Measurements from ENCODE around the gene KLF7.

The KLF7 gene

DNA sequence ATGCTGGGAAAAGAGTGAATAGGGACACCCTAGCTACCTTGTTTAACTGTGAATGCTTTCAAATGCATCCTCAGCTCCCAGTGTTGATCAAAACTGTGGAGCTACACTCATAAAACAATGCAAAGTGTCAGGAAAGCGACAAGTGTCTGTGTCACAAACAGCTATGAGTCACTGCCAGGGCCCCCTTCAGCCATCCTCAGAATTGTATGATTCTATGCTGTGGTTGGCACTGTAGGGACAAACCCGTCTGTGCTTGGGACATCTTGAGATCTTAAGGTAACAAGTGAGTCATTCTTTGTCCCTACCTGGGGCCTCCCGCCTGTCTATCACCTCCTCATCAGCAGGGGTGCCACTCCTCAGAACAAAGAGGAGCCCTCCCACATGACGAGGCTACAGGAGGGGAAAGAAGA is 42.4 kb downstream of the KLF7 start:
- no peak for DNase-seq

DNA sequence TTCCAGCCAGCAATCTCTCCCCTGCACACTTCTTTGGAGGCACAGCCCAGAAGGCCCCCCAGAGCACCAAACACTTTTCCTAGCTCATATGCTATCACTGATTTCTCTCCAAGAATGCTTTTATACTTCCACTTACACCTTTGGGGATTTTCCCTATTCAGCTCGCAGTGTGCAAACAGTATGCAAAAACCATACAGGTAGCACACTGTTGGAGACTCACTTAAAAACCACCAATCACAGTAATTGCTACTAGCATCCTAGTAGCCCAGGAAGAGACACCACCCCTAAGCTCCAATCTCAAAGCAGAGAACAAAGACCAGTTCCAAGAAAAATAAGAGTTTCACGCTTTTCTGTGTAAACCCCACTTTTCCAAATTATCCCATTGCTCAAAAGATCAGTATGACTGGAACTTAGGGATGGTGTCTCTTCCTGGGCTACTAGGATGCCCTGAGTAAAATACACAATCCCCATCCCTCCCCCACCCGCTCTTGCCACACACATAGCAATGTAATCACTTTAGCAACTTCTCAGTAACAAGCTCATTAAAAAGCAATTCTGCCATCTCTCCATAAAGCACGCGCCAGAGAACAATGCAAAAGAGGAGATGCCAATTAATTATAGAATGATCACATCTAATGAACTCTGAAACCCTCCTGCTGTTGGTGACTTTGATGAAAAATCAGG is 43.0 kb downstream of the KLF7 start:
- DNase-seq: no peak

DNA sequence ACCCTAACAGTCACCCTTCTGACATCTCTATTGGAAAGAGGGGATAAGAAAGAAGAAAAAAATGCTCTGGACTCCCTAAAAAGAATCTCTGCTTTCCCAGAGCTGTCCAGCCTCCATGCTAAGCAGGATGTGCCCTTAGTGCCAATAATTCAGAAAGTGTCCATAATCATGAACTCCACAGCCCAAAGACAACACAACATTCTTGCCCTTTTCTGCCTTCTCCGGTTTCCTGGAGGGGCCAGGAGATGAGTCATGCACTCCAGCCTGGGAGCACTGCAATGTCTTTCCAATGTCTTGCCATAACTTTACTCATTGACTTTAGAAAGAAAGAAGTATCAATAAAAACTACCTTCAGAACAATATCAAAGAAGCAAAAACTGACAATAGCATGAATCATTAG is 44.0 kb downstream of the KLF7 start:
- DNase-seq: no peak

DNA sequence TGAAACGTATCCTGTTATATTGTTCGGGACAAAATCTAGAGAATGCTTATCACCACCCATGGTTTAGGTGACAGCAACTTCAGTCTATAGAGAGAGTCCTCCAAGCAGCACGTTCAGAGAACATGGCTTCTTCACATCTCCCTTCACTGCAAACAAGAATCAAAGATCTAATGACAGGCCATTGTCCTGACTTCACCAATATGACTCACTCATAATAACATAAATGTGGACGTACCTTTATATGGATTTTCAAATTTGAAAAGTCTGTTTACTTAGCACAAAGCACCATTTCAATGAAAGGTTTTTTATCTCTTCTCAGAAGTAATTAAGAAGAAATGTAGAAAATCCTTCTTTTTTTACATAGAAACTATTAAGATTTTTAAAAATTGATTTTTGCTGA is 46.7 kb downstream of the KLF7 start:
- no peak for DNase-seq

DNA sequence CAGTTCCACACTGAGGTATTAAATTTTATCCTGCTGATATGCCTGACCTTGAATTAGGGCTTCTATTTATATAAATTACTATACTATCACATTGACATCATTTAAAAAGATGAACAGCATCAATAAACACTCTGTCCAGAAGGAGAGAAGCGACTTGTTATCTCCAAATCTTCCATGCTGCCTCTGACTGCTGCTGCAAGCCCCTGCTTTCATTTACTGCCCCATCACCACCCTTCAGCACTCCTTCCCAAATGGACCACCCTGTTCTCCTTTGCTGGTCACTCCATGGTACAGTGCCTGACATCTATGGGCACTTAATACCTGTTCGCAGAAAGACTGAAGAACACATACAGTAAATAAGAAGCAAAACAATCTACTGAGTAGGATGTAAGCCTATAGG is 48.1 kb downstream of the KLF7 start:
- no peak for DNase-seq

DNA sequence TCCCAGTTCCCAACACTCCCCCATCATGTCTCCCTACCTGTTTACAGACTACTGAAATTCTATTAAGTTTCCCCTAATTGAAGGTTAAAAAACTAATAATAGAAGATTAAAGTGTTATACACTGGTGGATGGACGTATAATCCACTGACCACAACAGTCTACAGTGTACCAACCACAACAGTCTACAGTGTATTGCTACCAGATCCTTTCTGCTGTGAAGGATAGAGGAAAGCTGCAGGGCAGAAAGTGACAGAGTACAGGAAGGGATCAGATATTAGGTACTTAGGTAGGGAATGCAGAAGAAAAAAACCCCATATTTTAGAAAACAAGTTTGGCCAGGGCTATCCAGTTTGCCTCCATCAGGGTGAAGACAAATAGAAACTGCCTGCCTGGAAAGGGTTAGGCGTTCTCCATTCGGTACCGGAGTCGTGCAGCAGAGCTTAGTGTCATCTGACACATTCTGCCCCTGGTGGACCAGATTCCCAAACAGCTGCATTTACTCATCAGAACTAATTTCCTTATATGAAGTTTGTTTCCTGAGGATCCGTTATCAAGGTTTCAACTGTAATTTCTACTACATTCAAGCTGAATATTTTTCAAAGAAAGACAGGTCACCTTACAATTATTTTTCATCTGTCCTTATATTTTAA is 49.9 kb downstream of the KLF7 start:
- DNase-seq: no peak

DNA sequence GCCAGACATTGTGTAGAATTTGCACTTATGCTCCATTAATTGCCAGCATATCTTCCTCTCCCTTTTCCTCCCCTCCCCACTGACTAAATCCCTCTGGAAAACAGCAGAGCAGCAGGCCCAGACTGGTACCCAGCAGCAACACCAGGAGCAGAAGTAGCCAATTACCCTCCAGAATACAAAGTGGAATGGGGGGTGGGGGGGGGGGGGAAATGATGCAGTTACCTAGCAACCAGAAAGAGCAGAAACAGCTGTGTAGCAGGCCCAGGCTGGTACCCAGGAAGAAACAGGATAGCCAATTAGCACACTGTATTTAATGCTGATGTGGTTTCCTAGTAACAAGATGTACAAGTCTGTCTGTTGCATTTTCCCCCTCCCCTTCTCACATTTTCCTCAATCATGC is 52.3 kb downstream of the KLF7 start:
- no peak for DNase-seq

DNA sequence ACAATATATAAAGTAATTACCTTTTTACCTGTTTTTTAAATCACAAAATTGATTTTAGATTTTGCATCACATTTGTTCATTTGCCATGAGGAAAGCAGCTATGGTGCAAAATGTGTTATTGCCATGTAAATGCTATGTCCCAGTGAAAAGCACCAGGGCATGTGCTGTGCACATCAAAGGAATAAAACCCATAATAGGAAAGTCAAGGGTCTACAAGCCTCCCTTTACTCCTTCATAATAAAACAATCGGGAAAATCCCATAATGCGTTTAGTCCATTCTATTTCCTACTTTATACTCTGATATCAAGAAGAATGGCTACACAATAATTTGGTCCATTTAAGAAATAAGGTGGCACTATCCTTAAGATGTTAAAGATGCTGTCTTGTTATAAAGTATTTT is 53.0 kb downstream of the KLF7 start:
- DNase-seq: no peak

DNA sequence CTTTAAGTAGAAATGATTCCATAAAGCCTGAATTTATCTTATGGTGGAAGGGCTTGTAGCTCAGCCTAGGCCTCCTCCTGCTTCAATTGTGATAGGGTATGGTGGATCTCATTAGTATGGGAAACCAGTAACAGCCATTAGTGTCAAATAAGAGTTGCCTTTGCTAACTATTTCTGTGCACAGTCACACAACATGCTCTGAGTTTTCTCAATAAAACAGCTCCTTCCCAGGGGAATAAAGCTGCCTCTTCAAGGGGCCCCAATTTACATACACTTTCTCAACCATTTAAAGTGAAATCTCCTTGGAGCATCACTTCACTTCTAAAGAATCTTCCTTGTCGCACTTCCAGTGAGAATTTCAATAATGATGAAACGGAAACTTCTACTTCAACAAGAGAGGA is 53.4 kb downstream of the KLF7 start:
- DNase-seq: no peak

DNA sequence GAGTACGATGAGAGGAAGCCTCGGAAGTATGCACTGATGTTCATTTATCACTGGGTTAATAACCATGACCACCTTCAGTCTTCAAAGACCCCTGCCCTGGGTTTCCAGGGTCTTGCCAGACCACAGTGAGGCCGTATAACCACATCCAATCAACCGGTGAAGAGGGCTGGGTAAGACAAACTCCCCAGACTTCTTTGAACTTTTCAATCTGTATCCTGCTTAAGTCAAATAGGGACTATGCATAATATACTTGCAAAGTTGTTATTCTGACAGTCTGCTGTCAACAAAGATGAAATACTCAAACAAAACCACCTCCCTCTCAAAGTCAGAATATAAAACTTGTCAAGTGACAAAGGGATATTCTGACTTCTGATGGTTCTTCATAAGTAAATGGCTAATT is 54.0 kb downstream of the KLF7 start:
- no peak for DNase-seq

DNA sequence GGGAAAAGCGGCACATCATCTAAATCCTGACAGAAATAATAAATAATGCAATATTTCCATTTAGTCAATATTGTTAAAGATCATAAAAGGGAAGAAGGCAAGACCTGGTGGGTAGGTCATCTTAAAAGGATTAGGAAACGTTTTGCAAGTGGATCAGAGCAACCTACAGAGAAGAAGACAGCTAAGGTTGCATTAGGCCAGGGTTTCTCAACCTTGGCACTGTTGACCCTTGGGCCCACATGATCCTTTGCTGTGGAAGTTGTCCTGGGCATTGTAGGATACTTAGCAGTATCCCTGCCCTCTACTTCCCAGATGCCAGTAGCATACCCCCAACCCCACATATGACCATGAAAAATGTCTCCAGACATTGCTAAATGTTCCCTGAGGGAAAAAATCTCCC is 55.0 kb downstream of the KLF7 start:
- no peak for DNase-seq

DNA sequence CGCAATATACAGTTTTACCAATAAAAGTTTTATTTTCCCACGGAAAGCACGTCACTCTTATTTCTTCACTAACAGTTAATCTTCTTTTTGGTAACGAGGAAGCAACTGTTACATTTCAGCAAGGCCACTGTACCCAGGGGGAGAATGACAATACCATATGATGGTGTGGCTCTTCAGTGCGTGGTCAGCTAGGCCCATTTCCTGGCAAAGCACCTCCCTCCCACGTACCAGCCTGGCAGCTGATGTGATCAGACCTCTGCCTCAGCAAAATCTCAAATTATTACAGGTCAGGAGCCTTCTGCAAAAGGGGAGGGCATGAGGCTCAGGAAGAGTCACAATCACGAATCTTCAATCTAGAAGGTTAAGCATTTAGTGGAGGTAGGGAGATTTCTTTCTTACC is 55.4 kb downstream of the KLF7 start:
- DNase-seq: no peak

DNA sequence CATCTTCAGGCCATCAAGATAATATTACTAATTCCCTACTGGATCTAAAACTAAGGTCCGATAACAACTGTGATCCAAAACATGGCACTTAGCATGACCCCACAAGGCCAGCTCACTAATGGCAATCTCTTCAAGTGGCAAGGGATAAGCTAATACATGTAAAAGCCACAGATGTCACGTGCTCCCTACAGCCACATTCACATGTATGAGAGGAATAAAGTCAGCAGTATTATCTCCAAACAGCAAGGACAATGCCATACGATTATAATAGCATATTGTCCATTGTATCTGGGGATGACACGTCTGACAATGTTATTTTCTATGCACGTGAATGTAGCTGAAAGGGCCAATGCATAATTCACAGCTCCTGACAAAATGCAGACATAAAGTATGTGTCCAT is 56.0 kb downstream of the KLF7 start:
- DNase-seq: no peak

DNA sequence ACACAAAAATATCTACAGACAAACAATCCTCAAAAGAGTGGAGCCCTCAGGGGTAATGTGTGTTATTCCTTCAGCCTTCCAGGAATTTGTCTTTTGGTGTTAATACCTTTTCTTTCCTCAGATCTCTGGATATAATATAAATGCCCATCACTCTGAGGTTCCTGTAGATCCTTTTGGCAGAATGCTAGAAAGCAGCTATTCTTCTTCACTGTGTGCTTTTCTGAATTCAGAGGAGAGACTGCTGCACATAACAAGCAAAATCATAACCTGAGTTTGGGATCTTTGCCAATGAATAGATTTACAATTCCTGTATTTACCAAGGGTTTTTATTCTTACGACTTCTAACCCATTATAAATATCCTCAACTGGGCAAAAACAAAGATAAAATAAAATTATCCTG is 57.3 kb downstream of the KLF7 start:
- no peak for DNase-seq

DNA sequence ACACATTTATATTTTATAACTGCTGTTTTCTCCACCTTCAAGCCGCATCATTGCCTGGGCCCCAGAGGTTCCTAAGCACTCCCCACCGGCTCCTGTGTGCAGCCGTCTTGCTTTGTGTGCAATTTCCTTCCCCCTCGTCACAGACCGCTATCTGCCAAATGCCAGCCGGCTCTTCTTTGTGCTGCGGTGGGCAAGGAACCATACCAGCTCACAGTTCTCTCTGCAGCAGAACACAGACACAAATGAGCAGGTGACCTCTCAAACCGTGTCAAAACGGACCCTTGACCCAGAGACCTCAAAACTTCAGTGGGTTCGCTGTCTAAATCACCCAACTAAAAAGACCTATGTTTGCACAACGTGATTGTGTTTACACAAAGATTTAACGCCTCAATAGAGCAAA is 58.2 kb downstream of the KLF7 start:
- DNase-seq: no peak

DNA sequence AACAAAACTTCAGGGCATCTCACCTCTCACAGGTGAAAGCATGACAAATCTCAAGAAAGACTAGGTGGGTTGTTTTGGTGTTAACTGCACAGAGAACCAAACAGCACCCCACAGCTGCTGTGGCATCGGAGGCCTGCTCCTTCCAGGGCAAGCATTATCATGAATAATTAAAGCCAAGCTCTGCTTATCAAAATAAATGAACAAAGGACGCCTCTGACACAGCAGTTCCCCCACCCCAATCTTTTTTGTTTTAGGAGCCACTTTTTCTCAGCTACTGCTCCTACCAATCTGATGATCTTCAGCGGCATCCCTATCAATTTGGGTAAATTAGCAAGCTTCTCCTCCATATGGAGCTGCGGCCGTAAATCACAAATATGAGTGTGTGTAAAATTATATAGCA is 58.6 kb downstream of the KLF7 start:
- no peak for DNase-seq

DNA sequence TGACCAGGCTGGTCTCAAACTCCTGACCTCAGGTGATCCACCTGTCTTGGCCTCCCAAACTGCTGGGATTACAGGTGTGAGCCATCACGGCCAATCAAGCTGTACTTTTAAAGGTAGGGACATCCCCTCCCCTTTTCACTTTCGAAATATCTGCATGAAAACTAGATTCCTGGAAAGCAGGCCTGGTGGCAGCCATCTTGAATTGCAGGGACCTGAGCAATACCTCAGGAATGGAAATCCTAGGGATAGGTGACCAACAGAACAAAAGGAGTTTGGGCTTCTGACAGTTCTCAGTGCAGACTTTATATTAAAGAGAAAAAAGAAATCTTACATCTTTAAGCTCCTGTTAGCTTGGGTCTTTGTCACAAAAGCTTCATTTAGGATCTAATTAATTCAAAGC is 62.6 kb downstream of the KLF7 start:
- no peak for DNase-seq

DNA sequence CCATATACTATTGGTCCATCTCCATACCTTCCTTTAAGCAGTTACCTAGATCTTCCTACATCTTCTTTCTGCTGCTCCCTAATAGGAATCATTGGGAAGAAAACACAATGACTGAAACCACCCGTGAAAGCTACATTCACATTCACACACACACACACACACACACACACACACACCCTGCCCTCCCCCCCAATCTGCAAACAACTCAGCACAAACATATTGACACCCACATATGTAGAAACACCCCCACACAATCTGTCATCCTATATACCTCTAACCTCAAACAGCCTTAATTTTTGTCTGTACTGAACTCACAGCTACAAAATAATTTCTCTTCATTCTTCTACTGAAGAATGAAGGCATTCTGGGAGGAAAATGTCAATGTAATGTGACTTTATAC is 63.8 kb downstream of the KLF7 start:
- no peak for DNase-seq

DNA sequence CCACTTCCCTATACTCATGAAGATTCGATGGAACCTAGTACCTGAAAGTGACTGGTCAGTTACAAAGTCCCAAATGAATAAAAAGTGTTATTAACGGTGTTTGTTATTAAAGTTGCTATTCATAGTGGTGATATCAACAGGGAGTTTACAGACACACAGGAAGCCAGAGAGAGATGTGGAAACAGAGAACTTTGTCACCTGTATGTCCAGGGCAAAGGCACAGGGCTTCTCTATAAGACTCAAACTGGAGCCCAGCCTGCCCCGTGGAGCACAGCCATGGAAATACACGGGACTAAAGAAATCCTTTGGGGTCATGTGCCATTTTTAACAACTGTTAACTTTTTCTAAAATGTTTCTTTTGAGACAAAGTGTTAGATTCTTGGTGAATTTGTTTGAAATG is 68.5 kb downstream of the KLF7 start:
- no peak for DNase-seq

DNA sequence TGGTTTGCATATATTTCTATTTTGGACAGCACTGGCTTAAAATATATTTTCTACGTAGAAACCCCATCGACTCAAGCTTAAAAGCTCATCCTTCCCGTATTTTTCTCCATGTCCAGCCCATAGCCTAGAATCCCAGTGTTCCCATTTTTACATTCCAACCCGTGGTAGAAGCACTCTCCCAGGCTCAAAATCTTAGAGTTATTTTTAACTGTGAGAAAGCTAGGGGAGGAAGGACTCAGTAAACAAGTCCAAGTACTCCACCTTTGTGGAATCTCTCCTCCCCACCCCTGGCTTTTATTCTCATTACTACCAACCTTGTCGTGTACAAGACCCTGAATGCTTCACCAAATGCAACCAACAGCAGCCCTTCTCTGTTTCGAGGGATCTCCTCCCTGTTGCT is 69.8 kb downstream of the KLF7 start:
- DNase-seq: no peak

DNA sequence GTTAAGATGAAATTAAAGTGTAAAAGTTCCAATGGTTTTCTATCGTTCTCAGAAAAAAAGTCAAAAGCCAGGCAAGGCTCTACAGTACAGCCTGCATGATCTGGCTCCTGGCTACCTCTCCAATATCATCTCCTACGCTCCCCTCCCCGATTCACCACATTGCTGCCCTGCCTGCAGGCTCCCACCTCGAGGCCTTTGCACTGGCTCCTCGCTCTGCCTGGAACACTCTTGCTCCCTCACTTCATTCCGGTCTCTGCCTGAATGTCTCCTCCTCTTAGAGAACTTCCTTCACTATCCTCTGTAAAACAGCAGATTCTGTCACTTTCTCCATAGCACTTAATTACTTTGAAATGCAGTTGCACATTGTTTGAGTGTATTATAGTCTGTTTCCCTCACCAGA is 72.5 kb downstream of the KLF7 start:
- no peak for DNase-seq

DNA sequence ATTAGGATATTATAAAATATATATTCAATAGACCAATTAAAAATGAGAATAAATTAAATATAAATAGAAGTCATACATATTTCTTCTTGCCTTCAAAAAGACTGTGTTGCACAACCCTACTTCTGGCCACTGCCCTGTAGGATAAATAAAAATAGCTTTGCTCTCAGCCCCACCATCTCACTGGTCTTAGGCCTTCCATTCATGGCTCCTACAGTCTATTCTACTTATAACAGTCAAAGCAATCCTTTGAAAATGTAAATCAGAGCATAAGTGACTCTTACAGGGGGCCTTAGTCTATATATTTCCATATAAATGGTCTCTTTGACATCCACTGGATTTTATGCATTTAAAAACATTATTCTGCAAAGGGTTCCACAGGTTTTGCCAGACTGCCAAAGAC is 72.9 kb downstream of the KLF7 start:
- DNase-seq: no peak

DNA sequence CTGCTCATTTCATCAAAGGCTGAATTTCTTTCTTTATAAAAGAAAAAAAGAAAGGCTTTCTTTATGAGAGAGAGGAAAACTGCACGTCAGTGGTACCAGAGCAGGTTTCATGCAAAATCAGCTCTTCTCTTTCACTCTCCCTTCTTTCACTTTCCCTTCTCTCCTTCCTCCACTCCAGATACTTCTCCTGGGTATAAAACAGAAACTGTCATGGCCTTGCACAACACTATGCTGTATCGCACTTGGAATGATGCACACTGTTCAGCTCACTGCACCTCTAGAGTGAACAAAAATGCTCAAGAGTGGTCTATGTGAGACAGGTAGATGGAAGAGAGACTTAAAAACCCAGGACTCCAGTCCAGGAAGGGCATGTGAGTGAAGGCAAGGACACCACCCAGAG is 73.8 kb downstream of the KLF7 start:
- no peak for DNase-seq

DNA sequence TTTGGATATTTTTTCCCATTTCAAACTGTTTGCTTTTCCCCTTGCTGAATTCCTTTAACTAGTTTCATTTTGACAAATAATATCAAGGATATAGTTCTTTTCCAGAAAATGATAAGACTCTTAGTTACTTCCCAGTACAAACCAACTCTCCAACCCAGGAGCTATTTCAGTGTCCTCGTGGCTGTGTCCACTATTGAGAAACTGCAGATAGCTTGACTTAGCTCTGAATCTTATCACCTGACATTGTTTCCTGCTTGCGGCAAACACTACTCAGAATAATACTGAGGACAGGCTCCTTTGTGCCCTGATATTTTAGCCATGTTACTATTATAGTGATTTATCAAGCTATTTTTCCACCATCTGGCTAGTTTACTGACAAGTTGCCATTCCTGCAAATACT is 74.6 kb downstream of the KLF7 start:
- no peak for DNase-seq

DNA sequence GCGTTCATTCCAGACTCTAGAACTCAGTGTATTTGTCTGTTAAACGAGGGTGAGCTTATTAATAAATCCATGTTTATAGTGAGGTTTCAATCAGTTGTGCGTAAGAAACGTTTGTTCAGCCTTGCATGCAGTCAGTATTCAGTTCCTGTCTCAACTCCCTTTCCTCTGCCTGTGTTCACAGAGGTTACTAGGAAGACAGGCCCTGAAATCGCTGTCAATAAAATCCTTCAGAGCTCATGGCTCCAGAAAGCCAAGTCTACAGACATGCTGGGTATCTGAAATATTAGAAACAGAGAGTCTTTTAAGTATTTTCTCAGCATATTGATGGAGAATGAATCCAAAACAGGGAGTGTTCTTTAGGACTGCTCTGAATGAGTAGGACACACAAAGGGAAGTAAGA is 75.4 kb downstream of the KLF7 start:
- DNase-seq: no peak
